ENCODE measurements around the gene FBXO41. TPM values are rescaled to one million over a fixed set of nuclear protein-coding genes. Genes with fewer than 3 reads are reported as not detected.
A peak's percentile ranks its signal among the peaks of the same experiment; 100 is the strongest.

Gene FBXO41
- total and polyA plus RNA-seq, 10 of the 15 experiments (the other 5 are each of a cell fraction or from before 2014, with no cell fraction given), result 1.9 to 38.9 (median 11.3) TPM

GRCh38 chr2:73233154-73233931, 50.9 kb downstream of the FBXO41 start, which contains the start of gene PRADC1 (continued):
- TF ChIP-seq ZNF24 (IDR thresholded peaks at IDR 0.05), result no peak
- TF ChIP-seq IKZF1 (conservative IDR thresholded peaks at IDR 0.05), result no peak
- TF ChIP-seq TARDBP (IDR thresholded peaks at IDR 0.05; ENCODE audit: borderline replicate concordance), result no peak
- no peak for TF ChIP-seq ATF7 (IDR thresholded peaks at IDR 0.05; ENCODE audit: low read depth)
- TF ChIP-seq BCLAF1 (IDR thresholded peaks at IDR 0.05), result no peak
- TF ChIP-seq NR2C1 (IDR thresholded peaks at IDR 0.05), result no peak
- TF ChIP-seq NFIC (IDR thresholded peaks at IDR 0.05; ENCODE audit: low read depth, low read length), result no peak
- TF ChIP-seq MEF2A (IDR thresholded peaks at IDR 0.05; ENCODE audit: insufficient read depth, low read depth, low read length), result no peak
- TF ChIP-seq MEF2B (IDR thresholded peaks at IDR 0.05; ENCODE audit: partially characterized antibody, poor library complexity, severe bottlenecking), result no peak
- TF ChIP-seq SREBF2 (IDR thresholded peaks at IDR 0.05; ENCODE audit: low read length), result no peak
- TF ChIP-seq CREM (IDR thresholded peaks at IDR 0.05; ENCODE audit: low read depth), result peak; percentile 75
- no peak for TF ChIP-seq IRF5 (IDR thresholded peaks at IDR 0.05; ENCODE audit: borderline replicate concordance)
- TF ChIP-seq, protein P1, sequence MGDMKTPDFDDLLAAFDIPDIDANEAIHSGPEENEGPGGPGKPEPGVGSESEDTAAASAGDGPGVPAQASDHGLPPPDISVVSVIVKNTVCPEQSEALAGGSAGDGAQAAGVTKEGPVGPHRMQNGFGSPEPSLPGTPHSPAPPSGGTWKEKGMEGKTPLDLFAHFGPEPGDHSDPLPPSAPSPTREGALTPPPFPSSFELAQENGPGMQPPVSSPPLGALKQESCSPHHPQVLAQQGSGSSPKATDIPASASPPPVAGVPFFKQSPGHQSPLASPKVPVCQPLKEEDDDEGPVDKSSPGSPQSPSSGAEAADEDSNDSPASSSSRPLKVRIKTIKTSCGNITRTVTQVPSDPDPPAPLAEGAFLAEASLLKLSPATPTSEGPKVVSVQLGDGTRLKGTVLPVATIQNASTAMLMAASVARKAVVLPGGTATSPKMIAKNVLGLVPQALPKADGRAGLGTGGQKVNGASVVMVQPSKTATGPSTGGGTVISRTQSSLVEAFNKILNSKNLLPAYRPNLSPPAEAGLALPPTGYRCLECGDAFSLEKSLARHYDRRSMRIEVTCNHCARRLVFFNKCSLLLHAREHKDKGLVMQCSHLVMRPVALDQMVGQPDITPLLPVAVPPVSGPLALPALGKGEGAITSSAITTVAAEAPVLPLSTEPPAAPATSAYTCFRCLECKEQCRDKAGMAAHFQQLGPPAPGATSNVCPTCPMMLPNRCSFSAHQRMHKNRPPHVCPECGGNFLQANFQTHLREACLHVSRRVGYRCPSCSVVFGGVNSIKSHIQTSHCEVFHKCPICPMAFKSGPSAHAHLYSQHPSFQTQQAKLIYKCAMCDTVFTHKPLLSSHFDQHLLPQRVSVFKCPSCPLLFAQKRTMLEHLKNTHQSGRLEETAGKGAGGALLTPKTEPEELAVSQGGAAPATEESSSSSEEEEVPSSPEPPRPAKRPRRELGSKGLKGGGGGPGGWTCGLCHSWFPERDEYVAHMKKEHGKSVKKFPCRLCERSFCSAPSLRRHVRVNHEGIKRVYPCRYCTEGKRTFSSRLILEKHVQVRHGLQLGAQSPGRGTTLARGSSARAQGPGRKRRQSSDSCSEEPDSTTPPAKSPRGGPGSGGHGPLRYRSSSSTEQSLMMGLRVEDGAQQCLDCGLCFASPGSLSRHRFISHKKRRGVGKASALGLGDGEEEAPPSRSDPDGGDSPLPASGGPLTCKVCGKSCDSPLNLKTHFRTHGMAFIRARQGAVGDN (IDR thresholded peaks at IDR 0.05), result no peak
- TF ChIP-seq, protein P2, sequence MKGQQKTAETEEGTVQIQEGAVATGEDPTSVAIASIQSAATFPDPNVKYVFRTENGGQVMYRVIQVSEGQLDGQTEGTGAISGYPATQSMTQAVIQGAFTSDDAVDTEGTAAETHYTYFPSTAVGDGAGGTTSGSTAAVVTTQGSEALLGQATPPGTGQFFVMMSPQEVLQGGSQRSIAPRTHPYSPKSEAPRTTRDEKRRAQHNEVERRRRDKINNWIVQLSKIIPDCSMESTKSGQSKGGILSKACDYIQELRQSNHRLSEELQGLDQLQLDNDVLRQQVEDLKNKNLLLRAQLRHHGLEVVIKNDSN (IDR thresholded peaks at IDR 0.05; ENCODE audit: borderline replicate concordance, extremely low read length, insufficient read depth, low read depth, low read length), result no peak
- TF ChIP-seq JUNB (IDR thresholded peaks at IDR 0.05), result no peak
- peak; percentile 93 for TF ChIP-seq NFYB (IDR thresholded peaks at IDR 0.05; ENCODE audit: insufficient read depth, low read depth, low read length)
- no peak for TF ChIP-seq SREBF1 (IDR thresholded peaks at IDR 0.05; ENCODE audit: low read length)
- TF ChIP-seq MLLT1 (IDR thresholded peaks at IDR 0.05), result no peak
- TF ChIP-seq GATAD2B (conservative IDR thresholded peaks at IDR 0.05; ENCODE audit: low read depth), result peak; percentile 55; the same call in 1 of the 2 replicates
- TF ChIP-seq ZNF384 (IDR thresholded peaks at IDR 0.05; ENCODE audit: borderline replicate concordance, low read depth, low read length), result no peak

All from GM12878 (cell line).